Stimulated activated CD8-positive, alpha-beta memory T cell treated with anti-CD3 and anti-CD28 coated beads, Interleukin-15, amount 100 ng/mL, for 48 hours (primary cell): Measurements from ENCODE around the gene YRDC.
"Not testable (repeated sequence)": the region's sequence is repeated elsewhere in the genome, so short reads cannot be mapped to it uniquely, and the experiment has no call there.

ENCODE experiments used
- DNase-seq, 2 donors: peaks; one replicate each; pipeline ENCODE4 v3.0.0-alpha.2; 2020; ENCODE audit warnings: low read depth in 2 of 2

YRDC gene

DNA sequence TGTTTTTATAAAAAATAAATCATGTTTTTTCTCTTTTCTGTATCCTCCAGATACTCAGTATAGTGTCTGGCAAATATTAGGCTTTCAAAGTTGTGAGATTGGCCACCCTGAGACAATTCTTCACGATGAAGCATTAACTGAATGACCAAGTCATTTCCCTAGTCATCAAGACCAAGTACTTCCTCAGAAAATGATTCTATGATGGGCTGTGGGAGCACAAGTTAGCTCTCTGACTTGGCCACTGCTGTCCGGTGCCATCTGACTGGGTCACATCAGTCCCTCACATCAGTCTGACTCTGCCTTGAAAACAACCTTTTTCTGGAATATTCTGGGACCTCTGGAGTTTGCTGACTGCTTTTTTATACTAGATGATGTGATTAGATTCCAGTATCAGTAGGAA, 13.5 kb upstream of the YRDC start:
- no peak for DNase-seq

DNA sequence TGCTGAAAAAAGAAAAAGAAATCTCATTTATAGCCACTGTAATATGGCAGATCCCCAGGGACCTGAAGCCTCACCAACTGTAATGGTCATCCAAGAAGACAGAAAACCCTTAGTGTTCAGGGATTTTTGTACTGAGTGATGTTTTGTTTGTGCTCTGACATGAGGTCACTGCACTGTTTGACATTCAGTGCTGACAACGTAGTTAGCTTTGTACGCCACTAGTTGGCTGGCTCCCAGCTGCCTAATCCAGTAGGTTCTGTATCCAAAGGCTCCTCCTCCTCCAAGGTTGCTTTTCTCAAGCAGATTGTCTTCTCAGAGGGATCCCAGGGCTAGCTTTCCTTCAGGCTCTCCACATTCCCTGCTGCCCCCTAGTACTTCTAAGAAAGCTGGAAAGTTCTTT, 9.5 kb upstream of the YRDC start:
- DNase-seq, result no peak

DNA sequence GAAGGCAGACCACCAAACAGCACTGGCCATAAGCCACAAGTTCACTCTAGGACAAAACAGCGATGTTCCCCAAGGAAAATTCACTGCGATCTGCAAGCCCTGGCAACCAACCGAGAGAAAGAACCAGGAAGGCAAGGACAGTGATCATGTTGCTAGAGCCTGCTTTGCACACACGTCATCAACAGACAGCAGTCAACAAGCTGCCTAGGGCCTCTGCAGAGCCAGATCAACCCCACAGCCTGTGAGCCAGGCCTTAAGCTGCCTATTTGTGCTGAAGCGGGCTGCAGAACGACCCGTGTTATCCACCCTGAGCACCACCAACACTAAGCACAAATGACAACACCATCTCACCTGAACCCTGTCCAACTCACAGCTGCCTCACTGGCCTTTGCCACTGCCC, 6.2 kb upstream of the YRDC start:
- no peak for DNase-seq

DNA sequence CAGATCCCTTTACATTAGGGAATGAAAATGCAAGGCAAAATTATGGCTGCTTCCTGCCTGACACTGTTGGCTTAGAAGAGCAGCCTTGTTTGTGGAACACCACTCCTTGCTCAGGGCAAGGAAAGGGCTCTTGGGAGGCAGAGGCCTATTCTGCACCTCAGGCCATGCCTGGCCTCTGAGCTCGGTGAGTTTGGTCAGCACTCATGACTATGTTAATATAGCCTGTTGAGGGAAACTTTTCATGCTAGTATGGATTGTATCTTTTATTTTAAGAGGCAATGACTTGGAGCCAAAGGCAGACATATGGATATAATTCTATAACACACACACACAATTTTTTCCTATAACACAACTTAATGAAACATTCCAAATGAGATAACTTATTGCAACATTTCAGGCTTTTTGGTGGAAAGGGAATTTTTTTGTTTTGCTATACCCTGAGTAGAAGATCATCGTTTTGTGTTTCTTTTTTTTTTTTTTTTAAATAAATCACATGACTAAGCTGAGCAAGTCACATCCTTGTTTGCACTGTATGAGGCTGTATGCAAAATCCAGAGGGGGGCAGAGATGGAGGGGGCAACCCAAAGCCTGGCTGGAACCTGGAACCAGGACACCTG, 5.6 kb upstream of the YRDC start:
- no peak for DNase-seq

DNA sequence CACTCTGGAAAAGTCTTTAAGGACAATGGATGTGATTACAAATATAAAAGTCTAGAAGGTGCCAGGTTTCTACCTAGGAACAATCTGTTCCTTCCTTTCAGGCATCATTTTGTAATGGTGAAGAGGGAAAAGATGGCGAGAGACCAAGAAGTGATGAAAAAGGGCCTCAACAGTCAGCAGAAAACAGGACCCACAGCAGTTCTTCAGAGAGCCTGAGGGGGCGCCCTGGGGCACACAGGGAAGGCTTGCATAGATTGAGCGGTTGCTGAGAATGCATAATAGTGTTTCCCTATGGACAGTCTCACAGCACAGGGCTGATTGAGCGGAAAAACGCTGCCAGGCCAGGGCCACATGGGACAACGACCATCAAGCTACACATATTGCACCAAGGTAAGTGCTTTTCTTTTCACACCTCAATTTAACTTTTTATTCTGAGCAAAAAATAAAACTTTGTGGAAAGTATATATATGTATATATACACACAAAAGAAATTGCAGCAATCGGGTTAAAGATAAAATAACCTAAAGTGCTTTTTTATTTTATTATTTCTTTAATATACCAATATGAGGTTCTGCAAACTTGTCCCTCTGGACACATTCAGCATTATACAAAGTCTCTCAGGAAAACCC, 3.1 kb upstream of the YRDC start:
- DNase-seq, result peak; percentile 50 to 51

DNA sequence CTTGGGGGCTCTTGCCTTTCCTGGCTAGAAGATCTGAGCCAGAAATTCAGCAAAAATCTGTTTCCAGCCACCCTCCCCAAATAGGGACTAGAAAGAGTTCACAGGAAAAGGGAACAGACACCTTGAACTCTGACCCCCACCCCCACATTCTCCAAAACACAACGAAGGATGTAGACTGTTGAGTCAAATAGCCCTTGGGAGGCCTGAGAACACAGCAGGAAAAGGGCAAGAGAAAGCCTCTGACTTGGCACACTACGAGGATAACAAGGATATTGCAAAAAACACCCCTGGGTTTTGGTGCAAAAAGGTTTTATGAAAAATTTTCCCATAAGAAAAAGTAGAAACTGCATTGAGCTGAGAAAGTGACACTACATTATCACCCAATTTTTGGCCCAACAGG, 1.9 kb upstream of the YRDC start:
- no peak for DNase-seq

DNA sequence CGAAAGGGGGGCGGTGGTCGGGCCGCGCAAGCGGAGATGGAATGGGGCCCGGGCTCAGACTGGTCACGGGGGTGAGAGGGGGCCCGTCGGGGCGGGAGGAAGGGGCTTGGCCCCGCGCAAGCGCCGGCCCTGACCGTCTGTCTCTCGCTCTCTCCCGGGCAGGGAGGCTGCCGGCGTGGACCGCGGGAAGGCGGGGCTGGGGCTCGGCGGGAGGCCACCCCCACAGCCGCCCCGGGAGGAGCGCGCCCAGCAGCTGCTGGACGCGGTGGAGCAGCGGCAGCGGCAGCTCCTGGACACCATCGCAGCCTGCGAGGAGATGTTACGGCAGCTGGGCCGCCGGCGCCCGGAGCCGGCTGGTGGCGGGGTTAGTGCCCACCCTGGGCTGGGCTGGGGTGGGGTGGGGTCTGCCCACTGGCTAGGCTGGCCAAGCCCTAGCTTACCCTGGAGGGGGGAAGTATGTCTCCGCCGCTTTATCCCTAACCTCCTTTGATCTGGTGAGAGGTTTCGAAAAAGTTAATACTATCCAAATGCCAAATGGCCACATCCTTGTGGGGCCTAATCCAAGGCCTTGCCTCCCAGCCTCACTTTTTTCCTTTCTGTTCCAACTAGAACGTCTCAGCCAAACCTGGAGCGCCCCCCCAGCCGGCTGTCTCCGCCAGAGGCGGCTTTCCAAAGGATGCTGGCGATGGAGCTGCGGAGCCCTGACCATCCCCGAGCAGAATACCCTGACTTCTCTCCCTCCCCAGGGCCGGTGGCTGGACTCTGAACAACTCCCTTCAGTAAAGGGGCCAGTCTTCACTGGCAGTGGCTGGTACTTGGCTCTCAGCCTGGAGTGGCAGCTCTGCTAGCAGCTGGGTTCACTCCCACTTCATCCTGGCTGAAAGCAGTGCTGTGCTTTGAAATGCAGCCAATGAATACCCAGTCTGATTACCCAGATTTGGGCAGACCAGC, 636 bp upstream of the YRDC start:
- peak; percentile 29 to 37 for DNase-seq

DNA sequence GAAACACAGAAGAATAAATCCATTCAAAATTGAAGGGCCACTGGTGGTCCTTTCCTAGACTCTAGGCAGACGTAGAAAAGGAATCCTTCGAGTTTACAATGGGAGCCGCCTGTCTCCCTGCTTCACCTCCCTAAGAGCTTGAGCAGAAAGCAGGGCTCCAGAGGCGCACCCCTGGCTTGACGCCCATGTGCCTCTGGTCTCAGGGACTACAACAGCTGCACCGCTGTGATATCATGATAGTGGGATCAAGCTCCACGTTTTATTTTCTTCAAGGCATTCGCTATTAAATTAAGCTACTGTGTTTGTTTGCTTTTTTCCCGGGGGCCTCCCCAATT, 821 bp downstream of the YRDC start:
- no peak for DNase-seq

DNA sequence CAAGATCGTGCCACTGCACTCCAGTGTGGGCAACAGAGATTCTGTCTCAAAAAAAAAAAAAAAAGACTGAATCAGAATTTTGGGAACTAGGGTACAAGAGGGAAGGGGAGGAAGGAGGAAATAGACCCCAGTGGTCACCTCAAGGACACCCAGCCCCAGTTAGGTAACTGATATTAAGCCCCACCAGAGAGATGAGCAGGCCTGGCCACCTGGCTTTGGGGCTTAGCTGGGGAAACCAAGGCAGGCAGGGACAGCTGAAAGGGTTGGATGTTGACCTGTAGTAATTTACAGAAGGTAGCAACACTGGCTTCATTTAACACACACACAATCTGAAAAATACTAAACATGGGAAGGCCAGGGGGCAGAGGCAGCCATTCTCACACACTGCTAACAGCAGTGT, 5.6 kb downstream of the YRDC start:
- DNase-seq, result no peak

DNA sequence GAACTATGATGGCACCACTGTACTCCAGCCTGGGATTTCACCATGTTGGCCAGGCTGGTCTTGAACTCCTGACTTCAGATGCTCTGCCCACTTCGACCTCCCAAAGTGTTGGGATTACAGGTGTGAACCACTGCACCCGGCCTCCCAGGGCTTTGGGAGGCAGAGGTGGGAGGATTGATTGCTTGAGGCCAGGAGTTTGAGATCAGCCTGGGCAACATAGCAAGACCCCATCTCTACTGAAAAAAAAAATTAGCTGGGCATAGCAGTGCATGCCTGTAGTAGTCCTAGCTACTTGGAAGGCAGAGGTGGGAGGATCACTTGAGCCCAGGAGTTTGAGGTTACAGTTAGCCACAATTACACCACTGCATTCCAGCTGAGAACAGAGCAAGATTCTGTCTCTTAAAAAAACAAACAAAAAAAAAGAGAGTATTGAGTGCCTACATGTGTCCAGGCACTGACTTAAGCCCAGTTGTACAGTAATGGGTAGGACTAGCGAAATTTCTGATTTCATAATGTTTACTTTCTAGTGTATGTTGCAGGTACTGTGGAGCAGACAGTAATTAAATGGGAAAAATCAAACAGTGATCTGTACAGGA, 10.2 kb downstream of the YRDC start:
- DNase-seq, result no peak

DNA sequence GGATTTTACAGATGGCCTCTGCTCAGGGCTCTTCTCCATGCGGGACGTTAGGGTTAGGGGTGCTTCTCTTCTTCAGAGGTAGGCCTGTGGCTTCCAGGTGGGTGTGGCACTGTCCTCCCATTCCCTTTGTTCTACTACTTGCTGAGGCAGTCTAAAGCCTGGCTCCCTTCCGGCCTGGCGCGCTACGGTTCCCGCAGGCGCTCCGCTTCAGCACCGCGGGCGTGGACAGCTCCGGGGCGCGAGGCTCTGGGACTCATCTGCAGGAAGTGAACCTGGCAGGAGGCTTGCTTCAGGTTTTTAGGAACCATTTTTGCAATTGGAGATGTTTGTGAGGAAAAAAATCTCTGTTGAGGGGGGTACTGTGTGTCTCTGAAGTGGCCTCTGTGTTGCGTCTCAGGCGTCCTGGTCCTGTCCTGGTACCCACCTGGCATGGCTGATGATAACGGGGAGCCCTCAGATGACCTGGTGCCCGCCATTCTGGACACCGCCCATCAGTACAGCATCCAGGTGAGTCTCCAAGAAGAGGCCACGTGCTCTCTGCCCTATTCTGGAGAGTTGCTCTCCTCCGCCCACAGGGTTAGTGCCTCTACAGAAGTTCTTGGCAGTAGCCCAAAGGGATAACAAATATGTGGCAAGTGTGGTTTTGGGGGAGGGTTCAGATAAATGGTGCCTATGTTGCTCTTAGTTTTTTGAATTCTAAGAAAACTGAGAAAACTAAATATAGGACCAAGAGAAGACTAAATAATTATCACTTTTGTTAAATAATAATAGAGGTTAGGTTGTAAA, 12.5 kb downstream of the YRDC start:
- no peak for DNase-seq

DNA sequence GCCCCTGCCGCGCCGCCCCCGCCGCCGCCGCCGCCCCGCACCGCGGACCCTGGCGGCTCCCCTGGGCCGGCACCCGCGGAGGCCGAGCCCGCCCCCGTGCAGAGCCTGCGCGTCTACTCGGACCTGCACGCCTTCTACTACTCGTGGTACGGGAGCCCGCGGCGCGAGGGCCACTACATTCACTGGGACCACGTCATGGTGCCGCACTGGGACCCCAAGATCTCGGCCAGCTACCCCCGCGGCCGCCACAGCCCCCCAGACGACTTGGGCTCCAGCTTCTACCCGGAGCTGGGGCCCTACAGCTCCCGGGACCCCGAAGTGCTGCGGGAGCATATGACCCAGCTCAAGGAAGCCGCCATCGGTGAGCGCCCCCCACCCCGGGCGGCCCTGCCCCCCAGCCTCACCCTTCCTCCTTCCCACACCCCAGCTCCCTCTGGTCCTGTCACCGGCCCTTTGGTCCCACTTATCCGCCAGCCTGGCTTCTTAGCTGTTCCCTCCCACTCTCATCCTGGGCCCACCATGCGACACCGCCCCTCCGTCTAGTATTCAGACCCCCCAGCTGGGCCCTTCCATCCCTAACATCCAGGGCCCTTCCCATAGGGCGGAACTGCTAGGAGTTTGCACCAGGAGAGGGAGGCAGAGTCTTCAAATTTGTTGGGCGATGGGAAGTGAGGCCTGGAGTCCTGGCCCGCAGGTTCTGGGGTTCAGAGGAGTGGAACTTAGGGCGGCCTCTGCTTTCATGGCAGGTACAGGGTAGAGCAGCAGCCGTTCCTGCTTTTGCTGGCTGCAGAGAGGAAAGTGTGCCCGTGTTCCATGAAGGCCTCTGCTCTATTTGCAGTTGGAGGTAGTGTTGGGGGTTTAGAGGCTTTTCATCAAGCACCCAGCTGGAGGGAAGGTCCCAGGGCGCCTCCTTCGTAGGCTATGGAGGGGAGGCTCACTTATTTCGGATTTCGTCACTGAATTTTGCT, 13.4 kb downstream of the YRDC start:
- no peak for DNase-seq

DNA sequence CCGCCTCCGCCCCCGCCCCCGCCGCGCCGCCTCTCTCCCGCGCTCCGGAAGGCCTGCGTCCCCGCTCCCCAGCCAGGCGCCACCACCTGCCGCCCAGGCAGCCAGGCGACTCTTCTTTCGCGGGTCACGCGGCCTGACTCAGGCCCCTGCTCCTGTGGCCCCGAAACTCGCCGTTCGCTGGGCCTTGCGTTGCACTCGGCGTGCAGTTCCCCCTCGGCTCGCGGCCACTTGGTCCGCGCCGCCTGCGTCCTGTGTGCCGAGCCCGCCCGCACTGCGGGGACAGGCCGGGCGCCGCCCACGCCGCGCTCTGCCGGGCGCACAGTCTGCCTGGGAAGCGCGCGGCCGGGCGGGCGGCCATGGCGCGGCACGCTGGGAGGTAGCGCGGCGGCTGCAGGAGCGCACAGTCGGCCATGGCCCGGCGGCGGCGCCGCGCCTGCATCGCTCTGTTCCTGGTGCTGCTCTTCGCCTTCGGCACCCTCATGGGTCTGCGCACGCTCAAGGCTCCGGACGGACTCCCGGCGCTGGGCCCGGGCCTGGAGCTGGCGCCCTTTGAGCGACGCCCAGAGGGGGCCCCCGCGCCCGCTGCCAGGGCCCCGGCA, 14.1 kb downstream of the YRDC start, which contains the start of gene MANEAL:
Gene MANEAL, plus strand, starts transcription at position 75 of the 599 bp plus-strand sequence. Its CDS starts 336 bp downstream, at position 411.
- peak; percentile 19 to 20 for DNase-seq

DNA sequence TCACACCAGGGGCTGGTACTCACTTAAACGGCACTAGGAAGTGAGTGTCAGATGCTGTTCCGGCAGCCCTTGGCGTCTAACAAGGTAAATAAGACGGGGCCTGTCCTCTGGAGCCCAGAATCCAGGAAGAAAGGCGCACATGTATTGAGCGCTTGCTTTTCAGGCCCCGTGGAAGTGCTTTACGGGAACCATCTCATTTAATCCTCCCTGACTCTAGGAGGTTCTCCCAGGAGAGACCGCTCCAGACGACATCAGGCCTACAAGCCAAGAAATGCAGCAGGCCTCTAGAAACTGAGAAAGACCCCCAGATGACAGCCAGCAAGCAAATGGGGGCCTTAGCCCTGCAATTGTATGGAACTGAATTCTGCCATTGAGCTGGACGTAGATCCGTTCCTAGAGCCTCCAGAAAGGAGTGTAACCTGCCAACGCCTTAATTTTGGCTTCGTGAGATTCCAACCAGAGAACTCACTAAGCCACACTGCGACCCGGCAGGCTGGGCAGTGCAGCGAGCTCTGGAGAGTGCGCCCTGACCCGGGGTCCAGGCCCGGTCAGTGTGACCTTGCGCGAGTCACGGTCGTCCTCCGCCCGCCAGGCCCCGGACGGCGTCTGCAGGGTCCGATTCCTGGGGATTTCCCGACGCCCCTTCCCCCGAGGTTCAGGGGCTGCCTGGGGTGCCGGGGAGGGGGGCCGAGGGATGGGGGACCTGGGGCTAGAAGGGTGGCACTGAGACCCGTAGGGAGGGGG, 14.9 kb downstream of the YRDC start:
- no peak for DNase-seq

DNA sequence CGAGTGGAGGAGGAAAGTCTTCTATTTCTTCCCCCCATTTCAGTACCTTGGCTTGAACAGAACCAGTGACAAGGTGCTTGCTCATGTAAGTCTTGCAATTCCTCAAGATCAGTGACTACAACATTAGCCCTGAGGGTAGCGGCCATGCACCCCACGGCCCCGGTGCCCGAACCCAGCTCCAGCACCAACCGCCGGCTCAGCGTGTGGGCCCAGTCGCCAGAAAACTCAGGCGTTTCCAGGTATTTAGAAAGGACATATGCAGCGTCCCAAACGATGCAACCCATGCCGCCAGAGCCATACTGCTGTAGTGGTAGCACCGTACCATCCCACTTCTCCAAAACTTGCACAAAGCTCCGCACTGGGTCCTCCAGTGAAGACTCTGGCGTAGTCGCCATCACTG, 25.5 kb downstream of the YRDC start:
- DNase-seq, result no peak

DNA sequence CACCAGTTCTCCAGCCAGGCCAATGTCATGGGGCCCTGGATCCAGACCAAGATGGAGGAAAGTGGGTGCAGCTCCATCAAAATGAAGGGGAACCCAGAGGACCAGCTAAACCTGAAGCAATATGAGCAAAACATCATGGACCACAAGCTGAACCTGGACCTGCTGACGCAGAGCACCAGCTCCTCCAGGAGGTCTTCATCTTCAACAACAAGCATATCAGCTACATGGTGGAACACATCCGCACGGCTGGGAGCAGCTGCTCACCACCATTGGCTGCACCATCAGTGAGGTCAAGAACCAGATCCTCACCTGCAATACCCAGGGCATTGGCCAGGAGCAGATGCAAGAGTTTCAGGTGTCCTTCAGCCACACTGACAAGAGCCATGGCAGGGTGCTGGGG, 29.4 kb downstream of the YRDC start:
- DNase-seq, result no peak

DNA sequence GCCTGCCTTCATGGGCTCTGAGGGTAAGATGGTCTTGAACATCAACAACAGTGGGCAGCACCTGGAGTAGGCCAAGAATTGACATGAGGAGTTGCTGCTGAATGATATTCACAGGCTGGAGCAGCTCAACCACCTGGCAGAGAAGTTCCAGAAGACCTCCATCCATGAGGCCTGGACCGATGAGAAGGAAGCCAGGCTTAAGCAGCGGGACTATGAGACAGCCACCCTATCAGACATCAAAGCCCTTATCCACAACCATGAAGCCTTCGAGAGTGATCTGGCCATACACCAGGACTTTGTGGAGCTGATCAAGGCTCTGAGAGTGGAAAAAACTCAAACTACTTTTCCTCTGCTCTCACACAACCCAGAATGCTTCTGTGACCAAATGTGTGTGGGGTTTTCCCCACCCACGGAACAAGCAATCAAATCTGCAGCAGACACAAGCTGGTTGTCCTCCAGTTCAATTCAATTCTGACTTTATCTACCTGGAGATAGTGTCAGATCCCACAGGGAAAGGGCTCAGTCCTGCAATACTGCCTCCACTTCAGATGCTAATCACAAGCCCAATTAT, 31.0 kb downstream of the YRDC start:
- DNase-seq, result no peak

DNA sequence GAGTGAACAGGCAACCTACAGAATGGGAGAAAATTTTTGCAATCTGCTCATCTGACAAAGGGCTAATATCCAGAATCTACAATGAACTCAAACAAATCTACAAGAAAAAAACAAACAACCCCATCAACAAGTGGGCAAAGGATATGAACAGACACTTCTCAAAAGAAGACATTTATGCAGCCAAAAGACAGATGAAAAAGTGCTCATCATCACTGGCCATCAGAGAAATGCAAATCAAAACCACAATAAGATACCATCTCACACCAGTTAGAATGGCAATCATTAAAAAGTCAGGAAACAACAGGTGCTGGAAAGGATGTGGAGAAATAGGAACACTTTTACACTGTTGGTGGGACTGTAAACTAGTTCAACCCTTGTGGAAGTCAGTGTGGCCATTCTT, 36.6 kb downstream of the YRDC start:
- DNase-seq, result not testable (repeated sequence)

DNA sequence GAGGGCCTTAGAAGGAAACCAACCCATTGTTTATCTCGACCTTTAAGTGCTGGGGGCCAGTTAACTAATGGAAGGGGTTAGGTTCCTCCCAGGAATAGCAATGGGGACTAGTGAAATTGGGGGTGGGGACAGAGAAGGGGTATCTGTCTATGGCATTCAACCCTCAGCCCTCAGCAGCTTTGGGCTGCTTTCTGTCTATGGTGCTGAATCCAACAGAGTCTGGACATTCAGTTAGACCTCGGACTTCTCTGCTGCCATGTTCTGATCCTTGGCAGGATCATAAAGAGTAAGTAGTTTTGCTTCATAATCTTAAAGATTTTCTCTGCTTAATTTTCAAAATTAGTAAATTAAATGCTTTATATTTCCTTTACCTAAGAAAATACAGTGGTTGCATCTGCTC, 40.5 kb downstream of the YRDC start:
- DNase-seq, result no peak
